RWPE2 (cell line): ENCODE measurements around the gene CD300LB.

Source experiments
- ATAC-seq: fragments of 200-7000 bp; cut with Tn5 transposase; 3 replicates; pipeline ENCODE4 v1.9.1; 2021; ENCODE audit warnings: low read depth
- DNase-seq: peaks from one replicate; pipeline ENCODE4 v3.0.0-alpha.2; 2020; ENCODE audit warnings: low spot score
- H3K27ac ChIP-seq: fragments of 450-650 bp; 2 replicates; pipeline ENCODE4 v1.5.1; 2017; ENCODE audit warnings: mild to moderate bottlenecking; ENCODE audit not compliant: poor library complexity, severe bottlenecking
- H3K27me3 ChIP-seq: fragments of 250-450 bp; sonication (Bioruptor Pico); 2 replicates; pipeline ENCODE4 v1.5.1; 2021; ENCODE audit warnings: mild to moderate bottlenecking, moderate library complexity; ENCODE audit not compliant: insufficient read depth, poor library complexity, severe bottlenecking
- H3K36me3 ChIP-seq: fragments of 250-450 bp; sonication (Bioruptor Pico); 2 replicates; pipeline ENCODE4 v1.5.1; 2020; ENCODE audit warnings: low read depth, mild to moderate bottlenecking, moderate library complexity
- H3K4me1 ChIP-seq: fragments of 250-450 bp; sonication (Bioruptor Pico); 2 replicates; pipeline ENCODE4 v1.5.1; 2021; ENCODE audit warnings: mild to moderate bottlenecking, moderate library complexity; ENCODE audit not compliant: insufficient read depth, poor library complexity, severe bottlenecking
- H3K4me3 ChIP-seq: fragments of 250-450 bp; sonication (Bioruptor Pico); 2 replicates; pipeline ENCODE4 v1.5.1; 2021; ENCODE audit warnings: mild to moderate bottlenecking, moderate library complexity; ENCODE audit not compliant: severe bottlenecking
- H3K9me3 ChIP-seq: fragments of 250-450 bp; sonication (Bioruptor Pico); 2 replicates; pipeline ENCODE4 v1.5.1; 2021; ENCODE audit warnings: mild to moderate bottlenecking, moderate library complexity; ENCODE audit not compliant: severe bottlenecking
- TF ChIP-seq, protein P1 (sequence below): fragments of 450-650 bp; IDR thresholded peaks from one replicate; pipeline ENCODE4 v1.5.1; 2017; ENCODE audit warnings: mild to moderate bottlenecking, moderate library complexity; ENCODE audit not compliant: poor library complexity, severe bottlenecking

The CD300LB gene

DNA sequence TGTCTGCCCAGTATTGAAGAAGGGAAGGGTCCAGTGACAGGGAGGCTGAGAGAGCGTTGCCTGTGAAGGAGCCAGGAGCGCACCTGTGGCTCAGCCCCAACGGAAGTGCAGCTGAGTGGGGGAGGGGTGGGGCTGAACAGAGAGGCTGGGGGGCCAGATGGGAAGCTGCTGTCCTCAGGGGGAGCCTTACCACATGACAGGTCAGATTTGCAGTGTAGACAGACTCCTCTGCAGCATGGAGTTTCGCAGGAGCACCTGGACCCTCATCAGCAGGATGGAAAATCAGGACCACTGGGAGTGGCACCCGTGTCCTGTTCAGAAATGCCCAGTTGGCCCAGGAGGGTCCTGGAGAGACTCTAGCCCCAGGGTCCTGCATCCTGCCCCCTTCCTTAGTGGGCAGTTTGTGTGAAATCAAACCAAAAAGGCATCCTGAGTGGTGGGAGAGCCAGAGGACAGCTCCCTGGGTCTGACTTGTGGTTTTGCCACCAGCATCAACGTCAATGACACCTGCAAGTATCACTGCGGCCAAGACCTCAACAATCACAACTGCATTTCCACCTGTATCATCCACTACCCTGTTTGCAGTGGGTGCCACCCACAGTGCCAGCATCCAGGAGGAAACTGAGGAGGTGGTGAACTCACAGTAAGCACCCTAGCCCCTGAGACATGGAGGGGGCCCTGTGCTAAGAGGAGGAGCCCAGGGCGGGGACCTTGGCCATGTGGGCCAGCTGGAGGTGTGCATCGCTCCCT lies 57.1 kb downstream of the CD300LB start:
- Histone ChIP-seq H3K4me1 (no peaks in the 10 kb centered on the region), H3K9me3 (peaks cover 4% of the 10 kb centered on the region), H3K27me3 (no peaks in the 10 kb centered on the region), H3K4me3 (no peak overlapping the region), H3K36me3 (no peaks in the 10 kb centered on the region), H3K27ac (no peak overlapping the region)
- no peak for ATAC-seq
- DNase-seq: no peak
- TF ChIP-seq, protein P1, sequence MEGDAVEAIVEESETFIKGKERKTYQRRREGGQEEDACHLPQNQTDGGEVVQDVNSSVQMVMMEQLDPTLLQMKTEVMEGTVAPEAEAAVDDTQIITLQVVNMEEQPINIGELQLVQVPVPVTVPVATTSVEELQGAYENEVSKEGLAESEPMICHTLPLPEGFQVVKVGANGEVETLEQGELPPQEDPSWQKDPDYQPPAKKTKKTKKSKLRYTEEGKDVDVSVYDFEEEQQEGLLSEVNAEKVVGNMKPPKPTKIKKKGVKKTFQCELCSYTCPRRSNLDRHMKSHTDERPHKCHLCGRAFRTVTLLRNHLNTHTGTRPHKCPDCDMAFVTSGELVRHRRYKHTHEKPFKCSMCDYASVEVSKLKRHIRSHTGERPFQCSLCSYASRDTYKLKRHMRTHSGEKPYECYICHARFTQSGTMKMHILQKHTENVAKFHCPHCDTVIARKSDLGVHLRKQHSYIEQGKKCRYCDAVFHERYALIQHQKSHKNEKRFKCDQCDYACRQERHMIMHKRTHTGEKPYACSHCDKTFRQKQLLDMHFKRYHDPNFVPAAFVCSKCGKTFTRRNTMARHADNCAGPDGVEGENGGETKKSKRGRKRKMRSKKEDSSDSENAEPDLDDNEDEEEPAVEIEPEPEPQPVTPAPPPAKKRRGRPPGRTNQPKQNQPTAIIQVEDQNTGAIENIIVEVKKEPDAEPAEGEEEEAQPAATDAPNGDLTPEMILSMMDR: no peak

GRCh38 chr17:74473294-74473693 lies 58.0 kb downstream of the CD300LB start:
- DNase-seq (no peak), ATAC-seq (no peak)
- Histone ChIP-seq H3K4me1 (no peaks in the 10 kb centered on the region), H3K27ac (no peak overlapping the region), H3K27me3 (no peaks in the 10 kb centered on the region), H3K4me3 (no peak overlapping the region), H3K36me3 (no peaks in the 10 kb centered on the region), H3K9me3 (peaks cover 4% of the 10 kb centered on the region)
- TF ChIP-seq, protein P1: no peak

GRCh38 chr17:74472890-74473289 lies 58.4 kb downstream of the CD300LB start:
- no peak for DNase-seq
- no peak for ATAC-seq
- Histone ChIP-seq H3K27me3 (no peaks in the 10 kb centered on the region), H3K4me3 (no peak overlapping the region), H3K9me3 (peaks cover 4% of the 10 kb centered on the region), H3K4me1 (no peaks in the 10 kb centered on the region), H3K36me3 (no peaks in the 10 kb centered on the region), H3K27ac (no peak overlapping the region)
- TF ChIP-seq, protein P1: no peak

GRCh38 chr17:74471341-74471740 lies 59.9 kb downstream of the CD300LB start:
- H3K4me1 ChIP-seq: no peaks in the 10 kb centered on the region
- no peak overlapping the region for H3K4me3 ChIP-seq
- H3K36me3 ChIP-seq: no peaks in the 10 kb centered on the region
- H3K9me3 ChIP-seq: peaks cover 4% of the 10 kb centered on the region
- ATAC-seq (no peak), DNase-seq (no peak)
- H3K27me3 ChIP-seq: no peaks in the 10 kb centered on the region
- TF ChIP-seq, protein P1: no peak
- H3K27ac ChIP-seq: no peak overlapping the region
